ENCODE results near the gene CDH13.

CDH13 gene

DNA sequence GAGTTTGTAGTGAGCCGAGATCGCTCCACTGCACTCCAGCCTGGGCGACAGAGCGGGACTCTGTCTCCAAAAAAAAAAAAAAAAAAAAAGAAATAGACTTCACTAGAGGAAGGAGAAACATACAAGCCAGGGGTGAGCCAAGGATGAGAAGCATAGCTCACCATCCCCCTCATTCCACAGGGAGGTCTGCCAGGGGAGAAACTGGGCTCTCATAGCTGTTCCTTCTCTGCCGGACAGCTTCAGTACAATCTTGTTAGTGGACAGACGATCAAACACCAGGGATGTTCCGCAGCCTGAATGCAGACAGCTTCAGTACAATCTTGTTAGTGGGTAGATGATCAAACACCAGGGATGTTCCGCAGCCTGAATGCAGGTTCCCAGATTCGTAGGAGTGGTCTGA lies 509.6 kb downstream of the CDH13 start:
- DNase-seq = no peak

GRCh38 chr16:83136924-83137323 lies 510.2 kb downstream of the CDH13 start:
- DNase-seq = peak; percentile 41

DNA sequence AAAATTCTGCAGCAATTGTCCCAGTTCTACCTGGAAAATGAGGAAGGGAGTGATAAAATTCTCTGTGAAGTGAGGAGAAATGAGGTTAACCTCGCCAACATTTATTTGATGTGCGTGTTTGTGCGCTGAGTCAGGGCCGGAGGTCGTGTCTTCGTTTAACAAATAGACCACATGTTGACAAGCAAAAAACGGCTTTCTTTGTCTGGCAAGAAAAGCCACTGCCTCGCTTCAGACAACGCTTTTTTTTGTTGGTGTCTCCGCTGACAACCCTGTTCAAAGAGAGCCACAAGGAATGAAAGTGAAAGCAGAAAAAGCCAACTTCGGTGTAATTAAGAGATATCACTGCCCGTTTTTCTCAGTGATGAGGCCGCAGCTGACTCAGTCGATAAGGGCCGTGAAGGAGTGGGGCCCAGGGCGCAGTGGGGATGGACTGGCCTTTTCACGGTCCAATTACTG lies 510.6 kb downstream of the CDH13 start:
- DNase-seq = peak; percentile 44

GRCh38 chr16:83137894-83138293 lies 511.1 kb downstream of the CDH13 start:
- no peak for DNase-seq

DNA sequence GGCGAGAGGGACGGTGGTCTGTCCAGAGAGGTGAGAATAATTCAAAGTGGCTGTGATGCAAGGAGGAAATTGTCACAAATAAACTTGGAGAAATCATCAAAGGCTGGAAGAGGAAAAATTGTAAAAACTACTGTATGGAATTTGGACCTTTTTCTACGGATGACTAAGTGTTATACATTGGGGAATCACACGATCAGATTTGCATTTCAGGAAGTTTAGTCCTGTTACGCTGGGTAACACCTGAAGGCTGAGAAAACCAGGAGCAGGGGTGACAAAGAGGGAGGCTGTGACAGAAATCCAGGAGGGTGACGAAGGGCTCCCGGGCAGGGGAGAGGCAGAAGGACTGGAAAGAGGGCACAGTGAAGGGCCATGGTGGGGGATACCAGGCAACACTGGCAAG lies 511.7 kb downstream of the CDH13 start:
- no peak for DNase-seq

- DNase-seq = peak; percentile 29
Measured at GRCh38 chr16:83138976-83139690, 512.4 kb downstream of the CDH13 start.

DNA sequence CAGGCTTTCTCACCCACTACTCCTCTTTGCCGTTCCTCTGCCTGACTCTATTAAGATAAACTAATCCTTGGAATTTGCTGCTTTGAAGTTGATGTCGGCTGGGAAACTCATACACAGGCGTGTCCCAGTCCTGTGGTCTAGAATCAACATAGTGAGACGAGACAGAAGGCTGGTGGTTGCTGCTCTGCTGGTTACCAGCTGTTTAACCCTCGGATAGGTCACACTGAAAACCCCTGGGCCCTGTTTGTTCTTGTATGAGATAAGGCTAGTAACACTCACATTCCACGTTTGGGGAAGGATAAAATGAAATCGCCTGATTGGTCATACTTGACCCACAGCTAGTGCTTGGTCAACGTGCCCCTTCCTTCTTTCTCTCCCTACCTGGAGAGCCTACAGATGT lies 517.0 kb downstream of the CDH13 start:
- peak; percentile 85 for DNase-seq

DNA sequence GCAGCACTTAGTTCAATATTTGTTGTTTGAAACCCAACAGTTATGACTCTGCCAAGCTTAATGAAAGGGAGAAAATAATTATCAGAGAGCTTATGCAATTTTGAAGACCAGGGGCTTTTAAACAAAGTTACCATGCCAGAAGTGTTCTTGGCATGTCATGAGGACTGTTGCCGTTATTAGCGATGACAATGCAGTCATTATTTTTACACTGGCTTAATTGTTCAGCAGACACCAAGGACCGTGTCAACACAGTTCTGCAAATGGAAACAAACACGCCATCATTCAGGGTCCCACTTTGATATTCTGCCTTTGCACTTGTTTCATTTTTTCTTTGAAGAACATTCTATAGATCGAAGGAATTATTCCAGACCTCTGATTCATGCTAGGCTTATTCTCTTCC lies 518.5 kb downstream of the CDH13 start:
- no peak for DNase-seq

DNA sequence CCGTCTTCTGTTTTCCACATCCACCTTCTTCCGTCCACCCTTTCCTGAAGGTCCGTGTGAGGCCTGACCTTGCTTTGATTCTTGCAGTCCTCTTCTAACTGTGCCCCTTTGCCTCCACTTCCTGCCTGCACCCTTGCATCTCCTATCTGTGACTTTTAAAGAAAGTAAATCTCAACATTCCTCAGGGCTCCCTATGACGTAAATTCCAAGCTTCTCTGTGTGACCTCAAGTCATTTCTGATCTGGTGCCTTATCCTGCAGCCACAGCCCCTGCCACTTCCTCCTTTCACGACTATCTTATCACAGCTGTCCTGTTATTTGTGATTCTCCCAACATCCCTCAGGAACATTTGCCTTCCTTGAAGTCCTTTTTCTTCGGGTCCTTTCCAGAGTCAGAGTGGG lies 520.5 kb downstream of the CDH13 start:
- DNase-seq = peak; percentile 45

DNA sequence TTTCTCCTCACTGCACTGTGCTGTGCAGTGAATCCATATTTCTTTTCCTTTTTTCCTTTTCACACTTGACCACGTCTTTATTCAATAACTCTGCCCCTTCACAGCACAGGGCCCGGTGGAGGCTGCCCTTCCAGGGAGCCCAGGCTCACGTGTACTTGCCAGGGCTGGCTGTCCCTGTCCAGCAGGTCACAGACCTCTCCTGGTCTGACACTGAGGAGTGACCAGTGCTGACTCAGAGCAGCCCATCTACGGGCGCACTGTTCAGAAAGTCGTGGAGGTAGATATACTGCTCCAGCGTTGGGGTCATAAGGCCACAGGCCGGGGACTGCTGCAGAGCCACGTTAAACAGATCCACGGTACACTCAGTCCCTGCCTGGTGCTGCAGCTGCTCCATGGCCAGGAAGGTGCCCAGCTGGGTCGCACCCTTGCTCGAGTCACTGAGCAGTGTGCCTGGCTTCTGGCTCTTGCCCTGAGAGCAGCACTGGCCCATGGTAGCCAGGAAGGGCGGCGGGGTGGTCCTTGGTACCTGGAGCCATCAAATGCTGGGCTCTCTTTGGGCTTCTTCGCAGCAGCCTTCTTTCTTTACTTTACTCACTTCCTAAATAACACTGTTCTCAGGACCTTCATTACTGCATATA lies 531.7 kb downstream of the CDH13 start:
- DNase-seq = no peak

DNA sequence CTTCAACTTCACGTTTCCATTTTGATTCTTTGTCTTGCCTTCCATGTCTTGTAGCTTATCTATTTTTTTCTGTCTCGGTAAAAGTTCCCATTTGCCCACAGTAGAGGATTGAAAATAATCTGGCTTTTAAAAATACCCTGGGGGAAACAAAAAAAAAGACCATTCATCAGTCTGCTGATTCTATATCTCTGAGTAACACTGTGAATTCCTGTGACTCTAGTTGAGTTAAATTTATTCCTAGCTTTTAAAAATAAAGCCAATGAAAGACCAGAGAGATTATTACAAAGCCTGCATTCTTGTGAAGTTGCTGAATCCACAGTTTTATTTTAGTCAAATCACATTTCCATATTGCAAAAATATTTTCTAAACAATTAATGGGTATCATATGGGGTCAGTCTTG lies 532.3 kb downstream of the CDH13 start:
- no peak for DNase-seq

- DNase-seq = no peak
Measured at GRCh38 chr16:83160287-83161020, 533.7 kb downstream of the CDH13 start.

- no peak for DNase-seq
Measured at GRCh38 chr16:83162791-83163190, 536.0 kb downstream of the CDH13 start.

DNA sequence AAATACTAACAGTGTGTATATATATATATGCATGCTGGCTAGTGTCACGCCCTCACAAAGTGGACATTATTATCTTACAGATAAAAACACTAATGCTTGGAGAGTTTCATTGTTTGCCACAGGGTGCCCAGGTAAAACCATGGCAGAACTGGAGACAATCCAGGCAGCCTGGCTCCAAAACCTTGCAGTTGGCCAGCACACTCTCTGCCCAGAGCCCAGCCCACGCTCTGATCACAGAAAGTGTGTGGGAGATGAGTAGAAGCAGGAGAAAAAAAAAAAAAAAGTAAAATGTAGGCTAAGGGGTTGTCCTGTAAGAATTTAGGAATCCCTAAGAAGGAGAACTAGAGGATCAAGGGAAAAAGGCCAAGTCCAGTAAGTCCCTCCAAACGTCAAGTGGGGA lies 538.0 kb downstream of the CDH13 start:
- DNase-seq = peak; percentile 12

DNA sequence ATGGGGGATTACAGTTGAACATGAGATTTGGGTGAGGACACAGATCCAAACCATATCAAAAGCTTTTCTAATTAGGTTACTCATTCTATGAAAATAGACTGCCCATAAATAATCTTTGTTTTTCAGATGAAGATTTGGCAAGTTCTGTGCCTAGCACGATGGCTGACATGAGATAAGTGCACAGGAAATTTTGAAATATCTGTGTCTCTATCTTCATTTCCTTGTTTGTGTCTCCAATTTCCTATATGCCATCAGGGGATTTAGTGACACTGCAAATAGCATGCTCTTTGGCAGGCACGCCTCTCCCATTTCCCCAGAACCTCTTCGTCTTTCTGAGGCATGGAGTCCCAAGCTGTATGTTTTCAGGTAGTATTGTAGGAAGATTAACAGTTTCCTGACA lies 544.6 kb downstream of the CDH13 start:
- DNase-seq = no peak

DNA sequence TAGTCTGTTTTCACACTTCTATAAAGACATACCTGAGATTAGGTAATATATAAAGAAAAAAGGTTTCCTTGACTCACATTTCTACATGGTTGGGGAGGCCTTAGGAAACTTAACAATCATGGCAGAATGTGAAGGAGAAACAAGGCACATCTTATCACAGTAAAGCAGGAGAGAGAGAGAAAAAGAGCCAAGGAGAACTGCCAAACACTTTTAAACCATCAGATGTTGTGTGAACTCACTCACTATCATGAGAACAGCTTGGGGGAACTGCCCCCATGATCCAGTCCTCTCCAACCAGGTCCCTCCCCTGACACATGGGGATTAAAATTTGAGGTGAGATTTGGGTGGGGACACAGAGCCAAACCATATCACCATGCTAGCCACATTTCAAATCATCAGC lies 547.9 kb downstream of the CDH13 start:
- no peak for DNase-seq

DNA sequence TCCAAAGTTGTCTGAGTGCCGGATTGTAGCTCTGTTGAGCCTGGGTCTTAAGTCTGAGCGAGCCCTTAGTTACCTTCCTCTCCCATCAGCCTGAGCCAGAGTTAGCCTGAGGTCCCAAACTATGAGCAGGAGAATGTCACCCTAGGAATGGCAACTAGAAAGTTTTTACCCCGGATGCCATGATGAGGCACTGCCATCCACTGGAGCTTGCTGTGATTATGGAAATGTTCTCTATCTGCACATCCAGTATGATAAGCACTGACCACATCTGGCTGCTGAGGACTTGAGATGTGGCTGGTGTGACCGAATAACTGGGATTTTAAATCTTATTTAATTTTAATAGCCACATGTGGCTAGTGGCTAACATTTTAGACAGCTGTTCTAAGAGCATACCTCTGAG lies 550.0 kb downstream of the CDH13 start:
- DNase-seq = no peak

- no peak for DNase-seq
Measured at GRCh38 chr16:83185902-83186301, 559.1 kb downstream of the CDH13 start.

- DNase-seq = no peak
Measured at GRCh38 chr16:83187405-83187804, 560.6 kb downstream of the CDH13 start.

- DNase-seq = no peak
Measured at GRCh38 chr16:83196796-83197195, 570.0 kb downstream of the CDH13 start.

DNA sequence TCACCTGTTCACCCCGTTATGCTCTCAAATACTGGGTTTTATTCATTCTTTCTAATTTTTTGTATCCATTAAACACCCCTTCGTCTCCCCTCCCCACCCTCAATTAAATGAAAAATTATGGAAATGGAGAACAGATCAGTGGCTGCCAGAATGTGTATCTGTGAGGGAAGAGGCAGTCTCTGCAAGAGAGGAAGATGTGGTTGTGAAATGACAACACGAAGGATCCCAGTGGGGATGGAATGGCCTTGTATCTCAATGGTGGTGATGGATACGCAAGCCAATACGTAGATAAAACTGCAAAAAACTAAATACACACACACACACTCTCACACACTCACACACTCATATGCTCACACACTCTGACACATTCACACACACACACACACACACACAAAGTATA lies 570.7 kb downstream of the CDH13 start:
- DNase-seq = no peak

DNA sequence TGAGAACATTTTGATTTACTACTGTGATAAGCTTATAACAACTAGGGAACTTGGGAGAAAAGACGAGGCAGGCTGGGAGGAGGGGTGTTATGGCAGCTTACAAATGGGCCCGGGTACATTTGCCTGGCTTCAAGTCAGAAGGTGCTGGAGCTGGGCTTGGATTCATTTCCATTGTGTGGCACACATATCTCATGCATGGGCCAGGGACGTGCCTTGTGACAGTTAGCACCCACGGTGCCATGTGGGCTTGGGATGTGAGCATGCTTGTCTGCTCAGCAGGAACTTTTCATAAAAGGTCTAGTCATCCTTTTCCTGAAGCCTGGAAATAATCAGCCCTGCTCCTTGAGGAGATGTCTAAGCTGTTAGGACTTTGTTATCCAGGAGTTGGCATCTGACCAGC lies 572.2 kb downstream of the CDH13 start:
- no peak for DNase-seq

DNA sequence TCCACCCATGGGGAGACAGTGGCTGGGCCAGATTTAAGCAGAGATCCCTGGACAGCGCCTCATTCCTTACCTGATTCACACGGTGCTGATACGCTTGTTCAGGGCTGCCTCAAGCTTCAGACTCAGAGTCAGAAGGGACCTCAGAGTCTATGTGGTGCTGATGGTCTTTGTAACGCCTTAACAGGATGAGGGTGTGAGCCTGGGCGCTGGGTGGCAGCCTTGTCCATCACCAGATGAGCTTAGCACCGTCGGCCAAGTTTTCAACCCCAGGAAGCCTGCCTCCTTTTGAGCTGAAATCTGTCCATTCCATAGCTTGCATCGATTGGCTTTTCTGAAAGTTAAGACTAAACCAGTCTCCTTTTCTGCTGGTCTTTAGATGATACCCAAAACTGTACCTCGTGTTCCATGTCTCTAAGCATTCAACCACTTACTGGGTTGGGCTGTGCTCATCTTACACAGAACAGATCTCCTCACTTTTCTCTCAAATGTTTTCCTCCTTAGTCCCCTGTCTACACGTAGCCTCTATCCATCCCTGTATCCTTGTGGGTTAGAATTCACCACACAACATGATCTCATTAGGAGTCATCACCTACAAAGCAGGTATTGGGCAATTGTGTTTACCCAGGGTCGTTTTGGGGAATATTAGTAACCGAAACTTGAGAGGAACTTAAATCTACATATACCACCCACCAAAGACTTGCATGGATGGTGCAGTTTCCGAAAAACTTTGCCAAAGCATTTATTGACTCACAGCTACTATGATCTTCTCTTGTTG lies 573.4 kb downstream of the CDH13 start:
- no peak for DNase-seq
